Measurements from ENCODE around the gene C17orf114.
"Not testable (repeated sequence)": the region's sequence is repeated elsewhere in the genome, so short reads cannot be mapped to it uniquely, and the experiment has no call there.

Gene C17orf114

GRCh38 chr17:4802228-4802627 lies at the start of gene C17orf114:
Gene C17orf114, minus strand, starts transcription at chr17:4802328.
- no peak for DNase-seq

- no peak for DNase-seq
Observed at GRCh38 chr17:4851084-4851483, 49.0 kb upstream of the C17orf114 start.

- DNase-seq: no peak
Observed at GRCh38 chr17:4850246-4850645, 48.1 kb upstream of the C17orf114 start.

GRCh38 chr17:4849011-4849536 lies 46.9 kb upstream of the C17orf114 start:
- DNase-seq: no peak

- no peak for DNase-seq
Observed at GRCh38 chr17:4846635-4847390, 44.7 kb upstream of the C17orf114 start.

GRCh38 chr17:4845118-4845517 lies 43.0 kb upstream of the C17orf114 start:
- DNase-seq: no peak

GRCh38 chr17:4843321-4844000 lies 41.3 kb upstream of the C17orf114 start:
- no peak for DNase-seq

- DNase-seq: no peak
Observed at GRCh38 chr17:4842376-4842775, 40.2 kb upstream of the C17orf114 start.

GRCh38 chr17:4840893-4841242 lies 38.7 kb upstream of the C17orf114 start:
- no peak for DNase-seq

- no peak for DNase-seq
Observed at GRCh38 chr17:4839965-4840892, 38.1 kb upstream of the C17orf114 start.

- no peak for DNase-seq
Observed at GRCh38 chr17:4839221-4839620, 37.1 kb upstream of the C17orf114 start.

- DNase-seq: no peak
Observed at GRCh38 chr17:4838309-4838785, 36.2 kb upstream of the C17orf114 start.

GRCh38 chr17:4837471-4838308 lies 35.6 kb upstream of the C17orf114 start:
- DNase-seq: no peak

- no peak for DNase-seq
Observed at GRCh38 chr17:4836221-4836620, 34.1 kb upstream of the C17orf114 start.

- DNase-seq: no peak
Observed at GRCh38 chr17:4834681-4835020, 32.5 kb upstream of the C17orf114 start.

- DNase-seq: no peak
Observed at GRCh38 chr17:4833941-4834680, 32.0 kb upstream of the C17orf114 start.

GRCh38 chr17:4833178-4833940 lies 31.2 kb upstream of the C17orf114 start, which contains the start of gene MINK1:
Gene MINK1, plus strand, starts transcription at chr17:4833340. Its CDS starts 244 bp downstream, at chr17:4833584.
- DNase-seq: peak; percentile 89

- not testable (repeated sequence) for DNase-seq
Observed at GRCh38 chr17:4832829-4833177, 30.7 kb upstream of the C17orf114 start.

- DNase-seq: no peak
Observed at GRCh38 chr17:4827399-4827798, 25.3 kb upstream of the C17orf114 start.

- DNase-seq: no peak
Observed at GRCh38 chr17:4823373-4824089, 21.4 kb upstream of the C17orf114 start.

All from activated gamma-delta T cell (primary cell).